ENCODE results near the gene TMPO. TPM values are rescaled to one million over a fixed set of nuclear protein-coding genes. Genes with fewer than 3 reads are reported as not detected.

The TMPO gene
- total and polyA plus RNA-seq, 10 of the 15 experiments (the other 5 are each of a cell fraction or from before 2014, with no cell fraction given), result 79.8 to 246 (median 179) TPM

DNA sequence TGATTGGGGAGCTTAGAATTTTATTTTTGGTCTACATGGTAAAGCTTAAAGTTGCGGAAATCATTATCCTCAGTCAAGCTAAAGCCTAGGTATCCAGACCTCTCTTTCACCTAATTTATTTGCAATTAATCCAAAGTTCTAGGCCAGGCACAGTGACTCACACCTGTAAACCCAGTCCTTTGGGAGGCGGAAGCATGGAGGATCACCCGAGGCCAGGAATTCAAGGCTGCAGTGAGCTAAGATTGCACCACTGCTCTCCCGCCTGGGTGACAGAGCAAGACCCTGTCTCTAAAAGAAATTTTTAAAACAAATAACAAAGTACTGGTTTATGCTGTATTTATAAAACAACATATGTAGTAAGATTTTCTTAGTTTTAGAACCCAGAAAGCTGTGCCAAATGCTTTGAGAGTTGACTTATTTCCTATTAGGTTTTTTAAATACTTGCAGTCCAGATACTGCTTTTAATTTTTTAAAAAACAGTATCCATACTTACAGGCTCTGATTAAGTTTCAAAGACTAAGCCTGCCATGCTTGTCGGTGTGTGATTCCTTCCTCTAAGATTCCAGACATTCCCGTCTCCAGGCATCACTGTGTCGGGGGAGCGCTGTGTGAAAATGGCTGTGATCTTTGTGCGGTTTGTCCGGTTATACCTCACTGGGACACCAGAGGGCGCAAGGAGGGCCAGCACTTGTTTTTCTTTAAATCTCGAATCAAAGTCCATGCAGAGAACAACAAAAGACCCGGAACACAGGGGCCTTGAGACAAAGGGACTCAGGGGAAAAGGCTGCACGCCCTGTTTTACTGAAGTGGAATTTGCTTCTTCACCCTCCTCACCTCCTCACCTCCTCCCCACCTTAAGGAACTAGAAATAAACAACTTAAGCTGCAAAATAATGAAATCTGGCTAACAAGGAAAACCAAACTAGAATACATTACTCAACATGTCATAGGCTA, 24.6 kb upstream of the TMPO start (continued):
- TF ChIP-seq, protein P1, sequence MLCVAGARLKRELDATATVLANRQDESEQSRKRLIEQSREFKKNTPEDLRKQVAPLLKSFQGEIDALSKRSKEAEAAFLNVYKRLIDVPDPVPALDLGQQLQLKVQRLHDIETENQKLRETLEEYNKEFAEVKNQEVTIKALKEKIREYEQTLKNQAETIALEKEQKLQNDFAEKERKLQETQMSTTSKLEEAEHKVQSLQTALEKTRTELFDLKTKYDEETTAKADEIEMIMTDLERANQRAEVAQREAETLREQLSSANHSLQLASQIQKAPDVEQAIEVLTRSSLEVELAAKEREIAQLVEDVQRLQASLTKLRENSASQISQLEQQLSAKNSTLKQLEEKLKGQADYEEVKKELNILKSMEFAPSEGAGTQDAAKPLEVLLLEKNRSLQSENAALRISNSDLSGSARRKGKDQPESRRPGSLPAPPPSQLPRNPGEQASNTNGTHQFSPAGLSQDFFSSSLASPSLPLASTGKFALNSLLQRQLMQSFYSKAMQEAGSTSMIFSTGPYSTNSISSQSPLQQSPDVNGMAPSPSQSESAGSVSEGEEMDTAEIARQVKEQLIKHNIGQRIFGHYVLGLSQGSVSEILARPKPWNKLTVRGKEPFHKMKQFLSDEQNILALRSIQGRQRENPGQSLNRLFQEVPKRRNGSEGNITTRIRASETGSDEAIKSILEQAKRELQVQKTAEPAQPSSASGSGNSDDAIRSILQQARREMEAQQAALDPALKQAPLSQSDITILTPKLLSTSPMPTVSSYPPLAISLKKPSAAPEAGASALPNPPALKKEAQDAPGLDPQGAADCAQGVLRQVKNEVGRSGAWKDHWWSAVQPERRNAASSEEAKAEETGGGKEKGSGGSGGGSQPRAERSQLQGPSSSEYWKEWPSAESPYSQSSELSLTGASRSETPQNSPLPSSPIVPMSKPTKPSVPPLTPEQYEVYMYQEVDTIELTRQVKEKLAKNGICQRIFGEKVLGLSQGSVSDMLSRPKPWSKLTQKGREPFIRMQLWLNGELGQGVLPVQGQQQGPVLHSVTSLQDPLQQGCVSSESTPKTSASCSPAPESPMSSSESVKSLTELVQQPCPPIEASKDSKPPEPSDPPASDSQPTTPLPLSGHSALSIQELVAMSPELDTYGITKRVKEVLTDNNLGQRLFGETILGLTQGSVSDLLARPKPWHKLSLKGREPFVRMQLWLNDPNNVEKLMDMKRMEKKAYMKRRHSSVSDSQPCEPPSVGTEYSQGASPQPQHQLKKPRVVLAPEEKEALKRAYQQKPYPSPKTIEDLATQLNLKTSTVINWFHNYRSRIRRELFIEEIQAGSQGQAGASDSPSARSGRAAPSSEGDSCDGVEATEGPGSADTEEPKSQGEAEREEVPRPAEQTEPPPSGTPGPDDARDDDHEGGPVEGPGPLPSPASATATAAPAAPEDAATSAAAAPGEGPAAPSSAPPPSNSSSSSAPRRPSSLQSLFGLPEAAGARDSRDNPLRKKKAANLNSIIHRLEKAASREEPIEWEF (IDR thresholded peaks at IDR 0.05; ENCODE audit: insufficient replicate concordance, low read depth, low read length), result no peak
- TF ChIP-seq FOXK2 (IDR thresholded peaks at IDR 0.05) (no peak), MTA3 (IDR thresholded peaks at IDR 0.05; ENCODE audit: borderline replicate concordance, low read length) (no peak), NR2C2 (IDR thresholded peaks at IDR 0.05; ENCODE audit: borderline replicate concordance, control insufficient read depth, insufficient read length, low read depth) (no peak), CBX3 (IDR thresholded peaks at IDR 0.05; ENCODE audit: borderline replicate concordance, low read depth) (no peak), CREB1 (IDR thresholded peaks at IDR 0.05; ENCODE audit: low read depth) (peak; percentile 68), TCF7 (IDR thresholded peaks at IDR 0.05; ENCODE audit: borderline replicate concordance) (no peak), ZNF384 (IDR thresholded peaks at IDR 0.05; ENCODE audit: borderline replicate concordance, low read depth, low read length) (no peak; the same call in 1 of the 2 replicates), SIN3A (IDR thresholded peaks at IDR 0.05; ENCODE audit: low read depth, low read length) (no peak), MXI1 (IDR thresholded peaks at IDR 0.05; ENCODE audit: low read depth, low read length) (no peak), NBN (IDR thresholded peaks at IDR 0.05) (peak; percentile 68), JUND (IDR thresholded peaks at IDR 0.05; ENCODE audit: low read depth, low read length) (no peak), USF1 (IDR thresholded peaks at IDR 0.05; ENCODE audit: borderline replicate concordance, extremely low read length, insufficient read depth, low read depth, low read length) (no peak)
- TF ChIP-seq, protein P2, sequence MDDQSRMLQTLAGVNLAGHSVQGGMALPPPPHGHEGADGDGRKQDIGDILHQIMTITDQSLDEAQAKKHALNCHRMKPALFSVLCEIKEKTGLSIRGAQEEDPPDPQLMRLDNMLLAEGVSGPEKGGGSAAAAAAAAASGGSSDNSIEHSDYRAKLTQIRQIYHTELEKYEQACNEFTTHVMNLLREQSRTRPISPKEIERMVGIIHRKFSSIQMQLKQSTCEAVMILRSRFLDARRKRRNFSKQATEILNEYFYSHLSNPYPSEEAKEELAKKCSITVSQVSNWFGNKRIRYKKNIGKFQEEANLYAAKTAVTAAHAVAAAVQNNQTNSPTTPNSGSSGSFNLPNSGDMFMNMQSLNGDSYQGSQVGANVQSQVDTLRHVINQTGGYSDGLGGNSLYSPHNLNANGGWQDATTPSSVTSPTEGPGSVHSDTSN (IDR thresholded peaks at IDR 0.05; ENCODE audit: insufficient replicate concordance, low read depth, low read length), result no peak
- TF ChIP-seq, protein P3, sequence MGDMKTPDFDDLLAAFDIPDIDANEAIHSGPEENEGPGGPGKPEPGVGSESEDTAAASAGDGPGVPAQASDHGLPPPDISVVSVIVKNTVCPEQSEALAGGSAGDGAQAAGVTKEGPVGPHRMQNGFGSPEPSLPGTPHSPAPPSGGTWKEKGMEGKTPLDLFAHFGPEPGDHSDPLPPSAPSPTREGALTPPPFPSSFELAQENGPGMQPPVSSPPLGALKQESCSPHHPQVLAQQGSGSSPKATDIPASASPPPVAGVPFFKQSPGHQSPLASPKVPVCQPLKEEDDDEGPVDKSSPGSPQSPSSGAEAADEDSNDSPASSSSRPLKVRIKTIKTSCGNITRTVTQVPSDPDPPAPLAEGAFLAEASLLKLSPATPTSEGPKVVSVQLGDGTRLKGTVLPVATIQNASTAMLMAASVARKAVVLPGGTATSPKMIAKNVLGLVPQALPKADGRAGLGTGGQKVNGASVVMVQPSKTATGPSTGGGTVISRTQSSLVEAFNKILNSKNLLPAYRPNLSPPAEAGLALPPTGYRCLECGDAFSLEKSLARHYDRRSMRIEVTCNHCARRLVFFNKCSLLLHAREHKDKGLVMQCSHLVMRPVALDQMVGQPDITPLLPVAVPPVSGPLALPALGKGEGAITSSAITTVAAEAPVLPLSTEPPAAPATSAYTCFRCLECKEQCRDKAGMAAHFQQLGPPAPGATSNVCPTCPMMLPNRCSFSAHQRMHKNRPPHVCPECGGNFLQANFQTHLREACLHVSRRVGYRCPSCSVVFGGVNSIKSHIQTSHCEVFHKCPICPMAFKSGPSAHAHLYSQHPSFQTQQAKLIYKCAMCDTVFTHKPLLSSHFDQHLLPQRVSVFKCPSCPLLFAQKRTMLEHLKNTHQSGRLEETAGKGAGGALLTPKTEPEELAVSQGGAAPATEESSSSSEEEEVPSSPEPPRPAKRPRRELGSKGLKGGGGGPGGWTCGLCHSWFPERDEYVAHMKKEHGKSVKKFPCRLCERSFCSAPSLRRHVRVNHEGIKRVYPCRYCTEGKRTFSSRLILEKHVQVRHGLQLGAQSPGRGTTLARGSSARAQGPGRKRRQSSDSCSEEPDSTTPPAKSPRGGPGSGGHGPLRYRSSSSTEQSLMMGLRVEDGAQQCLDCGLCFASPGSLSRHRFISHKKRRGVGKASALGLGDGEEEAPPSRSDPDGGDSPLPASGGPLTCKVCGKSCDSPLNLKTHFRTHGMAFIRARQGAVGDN (IDR thresholded peaks at IDR 0.05), result peak; percentile 75

Measured in GM12878 (cell line).